Right atrium auricular region (tissue), 2 donors: ENCODE measurements around the gene PEX6. TPM values are rescaled to one million over a fixed set of nuclear protein-coding genes. Genes with fewer than 3 reads are reported as not detected.

ENCODE experiments used
- DNase-seq: peaks from one replicate; pipeline ENCODE4 v3.0.0-alpha.2; 2019; ENCODE audit warnings: low spot score
- H3K27ac ChIP-seq, 2 donors: fragments of 200-600 bp; sonication (generic); 1 replicate in 1 of 2; 2 replicates in 1 of 2; pipeline ENCODE4 v1.5.1; 2016 to 2019
- H3K27me3 ChIP-seq, 2 donors: fragments of 200-600 bp; sonication (generic); one replicate each; pipeline versions ENCODE4 v1.5.1 to v1.6.0; 2017 to 2019
- H3K36me3 ChIP-seq: fragments of 200-600 bp; sonication (generic); one replicate; pipeline ENCODE4 v1.5.1; 2016
- H3K4me1 ChIP-seq, 2 donors: fragments of 200-600 bp; sonication (generic); one replicate each; pipeline versions ENCODE4 v1.5.1 to v1.6.0; 2017 to 2019
- H3K4me3 ChIP-seq, 2 donors: fragments of 200-600 bp; sonication (generic); 1 replicate in 1 of 2; 2 replicates in 1 of 2; pipeline ENCODE4 v1.5.1; 2017 to 2019; ENCODE audit warnings: mild to moderate bottlenecking in 1 of 2, moderate library complexity in 1 of 2
- H3K9me3 ChIP-seq, 2 donors: fragments of 200-600 bp; sonication (generic); one replicate each; pipeline ENCODE4 v1.5.1; 2019
- CTCF ChIP-seq, 2 donors: fragments of 200-600 bp; sonication (generic); IDR thresholded peaks; one replicate each; pipeline ENCODE4 v1.5.1; 2019; ENCODE audit warnings: antibody characterized with exemption in 2 of 2
- total RNA-seq, 2 donors: library from RNA; depleted of rRNA; stranded (reverse); fragments of >200 nt; gene quantifications; one replicate each; pipeline ENCODE4 v1.1.0, GENCODE V29; 2016

Gene PEX6, protein sequence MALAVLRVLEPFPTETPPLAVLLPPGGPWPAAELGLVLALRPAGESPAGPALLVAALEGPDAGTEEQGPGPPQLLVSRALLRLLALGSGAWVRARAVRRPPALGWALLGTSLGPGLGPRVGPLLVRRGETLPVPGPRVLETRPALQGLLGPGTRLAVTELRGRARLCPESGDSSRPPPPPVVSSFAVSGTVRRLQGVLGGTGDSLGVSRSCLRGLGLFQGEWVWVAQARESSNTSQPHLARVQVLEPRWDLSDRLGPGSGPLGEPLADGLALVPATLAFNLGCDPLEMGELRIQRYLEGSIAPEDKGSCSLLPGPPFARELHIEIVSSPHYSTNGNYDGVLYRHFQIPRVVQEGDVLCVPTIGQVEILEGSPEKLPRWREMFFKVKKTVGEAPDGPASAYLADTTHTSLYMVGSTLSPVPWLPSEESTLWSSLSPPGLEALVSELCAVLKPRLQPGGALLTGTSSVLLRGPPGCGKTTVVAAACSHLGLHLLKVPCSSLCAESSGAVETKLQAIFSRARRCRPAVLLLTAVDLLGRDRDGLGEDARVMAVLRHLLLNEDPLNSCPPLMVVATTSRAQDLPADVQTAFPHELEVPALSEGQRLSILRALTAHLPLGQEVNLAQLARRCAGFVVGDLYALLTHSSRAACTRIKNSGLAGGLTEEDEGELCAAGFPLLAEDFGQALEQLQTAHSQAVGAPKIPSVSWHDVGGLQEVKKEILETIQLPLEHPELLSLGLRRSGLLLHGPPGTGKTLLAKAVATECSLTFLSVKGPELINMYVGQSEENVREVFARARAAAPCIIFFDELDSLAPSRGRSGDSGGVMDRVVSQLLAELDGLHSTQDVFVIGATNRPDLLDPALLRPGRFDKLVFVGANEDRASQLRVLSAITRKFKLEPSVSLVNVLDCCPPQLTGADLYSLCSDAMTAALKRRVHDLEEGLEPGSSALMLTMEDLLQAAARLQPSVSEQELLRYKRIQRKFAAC
- total RNA-seq = 10 to 100 TPM; 11.7 to 16.7 TPM

DNA sequence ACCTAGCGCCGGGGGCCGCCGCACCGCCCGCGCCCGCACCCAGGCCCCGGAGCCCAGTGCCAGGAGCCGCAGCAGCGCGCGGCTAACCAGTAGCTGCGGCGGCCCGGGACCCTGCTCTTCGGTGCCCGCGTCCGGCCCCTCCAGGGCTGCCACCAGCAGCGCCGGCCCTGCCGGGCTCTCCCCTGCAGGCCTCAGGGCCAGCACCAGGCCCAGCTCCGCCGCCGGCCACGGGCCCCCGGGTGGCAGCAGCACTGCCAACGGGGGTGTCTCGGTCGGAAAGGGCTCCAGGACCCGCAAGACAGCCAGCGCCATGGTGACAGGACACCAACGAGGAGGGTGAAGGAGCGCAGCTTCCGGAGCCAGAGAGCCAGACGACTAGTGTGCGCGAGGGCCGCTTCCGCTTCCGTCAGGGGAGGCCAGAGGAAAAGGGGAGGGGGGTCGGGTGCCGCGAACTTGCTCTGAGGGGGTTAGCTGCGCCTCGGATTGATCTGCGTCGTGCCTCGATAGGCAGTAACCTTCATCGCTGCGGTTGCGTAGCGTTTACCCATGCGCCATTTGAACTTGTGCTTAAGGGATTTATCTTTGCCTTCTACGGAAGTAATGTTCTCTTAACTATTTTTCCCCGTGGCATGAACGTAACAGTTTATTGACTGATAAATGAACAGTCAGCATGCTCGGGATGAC lies at the start of gene PEX6:
Gene PEX6, minus strand, starts transcription at position 343 of the 684 bp plus-strand sequence. Its CDS starts 31 bp downstream, at position 312.
- peak within 1 kb of the TSS; percentile 84 for H3K27ac ChIP-seq
- H3K27me3 ChIP-seq = no peaks in the 10 kb centered on the region
- peaks cover 0 to 25% of the 10 kb centered on the region in 2 donors for H3K4me1 ChIP-seq
- peak within 1 kb of the TSS; percentile 71 to 95 for H3K4me3 ChIP-seq
- H3K9me3 ChIP-seq = no peaks in the 10 kb centered on the region
- DNase-seq = peak; percentile 88
- TF ChIP-seq CTCF (IDR thresholded peaks at IDR 0.05) = peak in 1 of 2 donors; percentile 15
- H3K36me3 ChIP-seq = no peaks in the 10 kb centered on the region

- Histone ChIP-seq H3K36me3 (peaks cover 58% of the 10 kb centered on the region), H3K4me1 (peaks cover 0 to 21% of the 10 kb centered on the region in 2 donors), H3K27ac (no peak overlapping the region), H3K27me3 (no peaks in the 10 kb centered on the region), H3K4me3 (no peak overlapping the region), H3K9me3 (no peaks in the 10 kb centered on the region)
- TF ChIP-seq CTCF (IDR thresholded peaks at IDR 0.05) = no peak
- DNase-seq = no peak
Observed at GRCh38 chr6:43026365-43026764, 47.4 kb upstream of the PEX6 start.

- Histone ChIP-seq H3K9me3 (no peaks in the 10 kb centered on the region), H3K27ac (no peak overlapping the region), H3K27me3 (no peaks in the 10 kb centered on the region), H3K36me3 (peaks cover 61% of the 10 kb centered on the region), H3K4me3 (no peak overlapping the region), H3K4me1 (peaks cover 0 to 33% of the 10 kb centered on the region in 2 donors)
- no peak for TF ChIP-seq CTCF (IDR thresholded peaks at IDR 0.05)
- no peak for DNase-seq
Observed at GRCh38 chr6:43024436-43024835, 45.5 kb upstream of the PEX6 start.

GRCh38 chr6:43021270-43022047 lies 42.5 kb upstream of the PEX6 start, which contains the start of gene RRP36:
Gene RRP36, plus strand, starts transcription at chr6:43021623. Its CDS starts 32 bp downstream, at chr6:43021655.
- Histone ChIP-seq H3K4me1 (peaks cover 0 to 52% of the 10 kb centered on the region in 2 donors), H3K36me3 (peaks cover 55% of the 10 kb centered on the region), H3K27me3 (no peaks in the 10 kb centered on the region), H3K9me3 (no peaks in the 10 kb centered on the region), H3K27ac (peak within 1 kb of the TSS; percentile 78 to 93), H3K4me3 (peak within 1 kb of the TSS; percentile 81 to 84)
- peak; percentile 83 for DNase-seq
- no peak for TF ChIP-seq CTCF (IDR thresholded peaks at IDR 0.05)
